GM13977 (cell line): Measurements from ENCODE around the gene MYO15A.

Source experiments
- DNase-seq: peaks from one replicate; pipeline ENCODE4 v3.0.0; 2012; ENCODE audit warnings: low spot score
- in situ Hi-C: fragments of 300-500 bp; cut with MboI; formaldehyde crosslinking; loops from one replicate; pipeline ENCODE4 v1.12.0; 2022; ENCODE audit warnings: low sequenced_read_pairs, low pct_unique_long_range_greater_than_20kb, mixed read lengths, inconsistent platforms; ENCODE audit not compliant: unreplicated experiment
- TF ChIP-seq, protein P1 (sequence below): IDR thresholded peaks from 2 replicates; pipeline ENCODE4 v1.5.1; 2012; ENCODE audit warnings: mild to moderate bottlenecking, control low read depth; ENCODE audit not compliant: insufficient read depth; ENCODE audit errors: extremely low read depth, missing control alignments

MYO15A gene

DNA sequence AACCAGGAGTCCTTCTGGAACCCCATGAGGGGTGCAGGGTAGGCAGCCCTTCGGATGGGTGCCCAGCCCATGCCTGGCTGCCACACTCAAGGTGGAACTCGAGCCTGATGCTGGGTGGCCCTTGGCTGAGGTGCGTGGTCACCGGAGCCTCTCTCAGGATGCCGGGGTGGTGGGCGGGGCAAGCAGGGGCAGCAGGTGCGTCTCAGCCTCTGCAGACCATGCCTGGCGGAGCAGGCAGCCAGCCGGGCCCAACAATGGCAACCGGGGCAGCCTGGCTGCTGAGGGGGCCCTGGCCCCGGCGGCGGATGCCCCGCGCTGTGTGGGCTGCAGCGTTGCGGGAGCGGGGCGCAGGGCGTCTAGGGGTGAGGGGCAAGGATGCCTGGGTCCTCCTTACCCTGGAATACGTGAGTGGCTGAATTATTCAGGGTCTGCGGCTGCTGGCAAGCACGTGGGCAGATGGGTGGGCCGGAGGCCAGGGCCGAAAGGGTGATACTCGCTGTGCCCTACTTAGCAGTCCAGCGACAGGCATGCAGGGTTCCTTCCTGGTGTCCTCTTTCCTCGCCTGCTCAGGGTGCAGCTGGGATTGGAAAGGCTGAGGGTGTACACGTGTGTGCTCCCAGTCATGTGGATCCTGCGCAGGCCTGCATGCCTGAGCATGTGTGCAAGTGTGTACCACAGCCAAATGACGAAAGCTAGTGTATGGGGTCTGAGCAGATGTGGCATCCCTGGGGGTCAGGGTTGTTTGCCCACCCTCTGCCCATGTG lies 14.6 kb downstream of the MYO15A start:
- in situ Hi-C loops, result no loop called here
- TF ChIP-seq, protein P1, sequence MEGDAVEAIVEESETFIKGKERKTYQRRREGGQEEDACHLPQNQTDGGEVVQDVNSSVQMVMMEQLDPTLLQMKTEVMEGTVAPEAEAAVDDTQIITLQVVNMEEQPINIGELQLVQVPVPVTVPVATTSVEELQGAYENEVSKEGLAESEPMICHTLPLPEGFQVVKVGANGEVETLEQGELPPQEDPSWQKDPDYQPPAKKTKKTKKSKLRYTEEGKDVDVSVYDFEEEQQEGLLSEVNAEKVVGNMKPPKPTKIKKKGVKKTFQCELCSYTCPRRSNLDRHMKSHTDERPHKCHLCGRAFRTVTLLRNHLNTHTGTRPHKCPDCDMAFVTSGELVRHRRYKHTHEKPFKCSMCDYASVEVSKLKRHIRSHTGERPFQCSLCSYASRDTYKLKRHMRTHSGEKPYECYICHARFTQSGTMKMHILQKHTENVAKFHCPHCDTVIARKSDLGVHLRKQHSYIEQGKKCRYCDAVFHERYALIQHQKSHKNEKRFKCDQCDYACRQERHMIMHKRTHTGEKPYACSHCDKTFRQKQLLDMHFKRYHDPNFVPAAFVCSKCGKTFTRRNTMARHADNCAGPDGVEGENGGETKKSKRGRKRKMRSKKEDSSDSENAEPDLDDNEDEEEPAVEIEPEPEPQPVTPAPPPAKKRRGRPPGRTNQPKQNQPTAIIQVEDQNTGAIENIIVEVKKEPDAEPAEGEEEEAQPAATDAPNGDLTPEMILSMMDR, result no peak
- no peak for DNase-seq

DNA sequence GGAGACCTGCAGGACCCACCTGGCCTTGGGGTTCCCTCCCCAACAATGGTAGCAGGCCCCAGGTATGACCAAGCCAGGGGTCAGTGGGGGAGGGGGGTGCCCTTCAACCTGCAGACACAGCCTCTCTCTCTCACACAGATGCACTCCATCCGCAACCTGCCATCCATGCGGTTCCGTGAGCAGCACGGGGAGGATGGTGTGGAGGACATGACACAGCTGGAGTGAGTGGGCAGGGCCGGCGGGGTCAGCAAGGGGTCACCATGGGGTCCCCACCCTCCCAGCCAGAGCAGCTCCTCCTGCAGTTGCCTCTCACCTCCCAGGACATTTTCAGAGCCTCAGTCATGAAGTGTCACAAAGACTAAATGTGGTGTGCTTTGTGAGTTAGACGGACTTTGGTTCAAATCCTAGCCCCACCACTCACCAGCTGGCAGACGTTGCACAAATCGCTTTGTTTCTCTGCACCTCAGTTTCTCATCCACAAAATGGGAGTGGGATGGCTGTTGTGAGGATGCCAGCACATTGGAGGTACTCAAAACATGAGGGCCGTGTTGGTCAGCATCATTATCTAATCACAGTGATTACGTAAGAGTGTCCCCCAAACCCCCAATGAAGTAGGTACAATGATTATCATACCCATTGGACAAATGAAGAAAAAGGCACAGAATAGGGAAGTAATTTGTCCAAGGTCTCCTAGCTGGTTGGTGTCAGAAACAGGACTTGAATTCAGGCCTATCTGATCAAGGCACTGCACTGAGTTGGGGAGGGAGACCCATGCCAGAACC lies 16.0 kb downstream of the MYO15A start:
- in situ Hi-C loops, result no loop called here
- DNase-seq, result no peak
- TF ChIP-seq, protein P1, result no peak

DNA sequence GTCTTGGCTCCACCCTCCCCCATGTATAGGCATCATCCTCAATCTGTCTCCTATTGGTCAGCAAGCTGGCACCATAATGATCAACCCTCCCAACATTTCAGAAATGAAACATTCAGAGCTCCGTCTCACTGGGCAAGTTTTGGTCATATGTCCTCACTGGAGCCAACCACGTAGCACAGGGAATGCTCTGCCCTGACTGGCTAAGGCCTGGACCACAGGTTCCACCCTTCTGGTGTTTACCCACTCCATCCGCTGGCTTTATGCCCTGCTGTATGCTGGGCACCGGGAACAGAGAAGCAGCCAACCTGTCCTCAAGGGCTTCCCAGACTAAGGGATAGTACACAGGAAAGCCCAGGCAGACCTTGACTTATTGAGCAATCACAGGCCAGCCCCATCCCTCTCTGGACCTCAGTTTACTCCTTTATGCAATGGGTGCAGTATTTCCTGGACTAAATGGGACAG lies 20.5 kb downstream of the MYO15A start:
- in situ Hi-C loops, result no loop called here
- DNase-seq, result no peak
- TF ChIP-seq, protein P1, result no peak

DNA sequence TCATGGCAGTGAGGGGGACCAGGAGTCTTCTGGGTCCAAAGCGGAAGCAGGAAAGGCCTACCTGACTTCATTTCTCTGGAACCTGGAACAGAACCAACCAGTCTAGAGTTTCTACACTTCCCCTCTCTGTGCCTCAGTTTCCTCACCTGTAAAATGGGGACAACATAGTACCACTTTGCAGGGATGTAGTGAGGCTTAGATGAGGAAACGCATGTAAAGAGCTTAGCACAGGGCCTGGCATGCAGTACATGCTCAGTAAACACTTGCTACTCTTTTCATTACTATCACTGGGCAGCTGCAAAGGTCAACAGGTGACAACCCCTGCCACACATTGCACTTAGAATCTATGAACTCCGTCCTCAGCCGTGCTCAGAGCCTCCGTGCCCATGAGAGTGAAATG lies 24.2 kb downstream of the MYO15A start:
- TF ChIP-seq, protein P1, result no peak
- in situ Hi-C loops, result no loop called here
- no peak for DNase-seq

DNA sequence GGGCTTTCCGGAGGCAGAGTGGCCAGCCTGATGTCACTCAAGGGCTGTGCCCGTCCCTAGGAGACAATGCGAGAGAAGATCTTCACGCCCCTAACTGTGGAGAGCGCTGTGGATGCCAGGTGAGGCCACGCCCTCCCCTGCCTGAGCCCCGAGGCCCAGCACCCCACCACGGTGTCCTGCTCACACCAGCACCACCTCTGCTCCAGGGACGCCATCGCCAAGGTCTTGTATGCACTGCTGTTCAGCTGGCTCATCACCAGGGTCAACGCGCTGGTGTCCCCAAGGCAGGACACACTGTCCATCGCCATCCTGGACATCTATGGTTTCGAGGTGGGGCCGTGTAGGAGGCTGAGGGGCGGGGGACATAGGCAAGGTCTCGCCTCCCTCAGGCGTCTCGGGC lies 27.8 kb downstream of the MYO15A start:
- no peak for DNase-seq
- TF ChIP-seq, protein P1, result no peak
- in situ Hi-C loops, result no loop called here

DNA sequence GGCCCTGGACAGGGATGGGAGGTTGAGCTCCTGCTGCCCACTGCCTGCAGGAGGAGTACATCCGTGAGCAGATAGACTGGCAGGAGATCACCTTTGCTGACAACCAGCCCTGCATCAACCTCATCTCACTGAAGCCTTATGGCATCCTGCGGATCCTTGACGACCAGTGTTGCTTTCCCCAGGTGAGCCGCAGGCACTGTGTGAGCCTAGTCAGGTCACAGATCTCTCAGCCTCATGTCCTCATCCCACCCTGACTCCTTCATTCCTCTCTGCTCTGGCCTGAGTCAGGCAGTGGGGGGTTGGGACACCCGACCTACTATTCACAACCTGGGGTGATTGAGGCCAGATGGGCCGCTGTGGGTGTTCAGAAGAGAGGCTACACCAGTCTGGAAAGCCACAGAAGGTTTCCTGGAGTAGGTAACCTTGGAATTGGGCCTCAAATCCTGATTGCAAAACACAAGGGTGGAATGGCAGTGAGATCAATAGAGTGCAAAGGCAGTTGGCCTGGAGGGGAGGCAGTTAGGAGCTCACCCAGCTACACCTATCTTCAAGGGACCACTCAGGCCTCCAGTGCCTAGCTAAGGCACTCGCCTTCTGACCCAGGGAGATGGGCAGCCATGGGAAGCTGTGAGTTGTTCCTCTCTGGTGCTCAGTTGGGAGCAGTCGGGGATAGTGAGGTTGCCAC lies 29.7 kb downstream of the MYO15A start:
- in situ Hi-C loops, result no loop called here
- TF ChIP-seq, protein P1, result no peak
- DNase-seq, result no peak
